CD4-positive, alpha-beta memory T cell (primary cell): ENCODE results near the gene ULK4. TPM values are rescaled to one million over a fixed set of nuclear protein-coding genes. Genes with fewer than 3 reads are reported as not detected.

Source experiments
- CTCF ChIA-PET: fragments of 350-600 bp; sonication (Branson Sonifier 250); formaldehyde crosslinking; loops from one replicate; lab custom pipeline; 2021; ENCODE audit warnings: inconsistent platforms; ENCODE audit not compliant: partially characterized antibody; lab: Charles Lee
- POLR2A ChIA-PET: fragments of 350-600 bp; sonication (Branson Sonifier 250); formaldehyde crosslinking; loops from one replicate; lab custom pipeline; 2021; ENCODE audit not compliant: partially characterized antibody; lab: Charles Lee
- DNase-seq, 5 donors: peaks; one replicate each; pipeline versions ENCODE4 v3.0.0 to v3.0.0-alpha.2; 2020 to 2022; ENCODE audit warnings: mixed read lengths in 1 of 5
- H3K27ac ChIP-seq: one replicate; pipeline ENCODE4 v1.7.0; 2013; ENCODE audit warnings: low read depth, low read length
- H3K27me3 ChIP-seq: 2 replicates; pipeline ENCODE4 v1.7.0; 2013; ENCODE audit warnings: mild to moderate bottlenecking, low read length, moderate library complexity; ENCODE audit not compliant: insufficient read depth
- H3K36me3 ChIP-seq: 2 replicates; pipeline ENCODE4 v1.7.0; 2013; ENCODE audit warnings: mild to moderate bottlenecking, low read length, moderate library complexity; ENCODE audit not compliant: insufficient read depth
- H3K4me1 ChIP-seq: 2 replicates; pipeline ENCODE4 v1.7.0; 2013; ENCODE audit warnings: mild to moderate bottlenecking, low read length, moderate library complexity; ENCODE audit not compliant: insufficient read depth
- H3K4me3 ChIP-seq, 2 donors: one replicate each; pipeline ENCODE4 v1.7.0; 2013; ENCODE audit warnings: low read length in 2 of 2, mild to moderate bottlenecking in 1 of 2
- H3K9me3 ChIP-seq, 2 donors: one replicate each; pipeline ENCODE4 v1.7.0; 2013; ENCODE audit warnings: low read length in 2 of 2, control low read depth in 1 of 2; ENCODE audit not compliant: control insufficient read depth in 1 of 2
- H3K27ac Mint-ChIP-seq, 7 donors: one replicate each; pipeline ENCODE4 v1.8.0; 2020 to 2021; ENCODE audit warnings: mixed read lengths in 7 of 7, mild to moderate bottlenecking in 6 of 7, inconsistent platforms in 3 of 7, moderate library complexity in 3 of 7
- H3K27me3 Mint-ChIP-seq, 2 donors: one replicate each; pipeline ENCODE4 v1.8.0; 2020 to 2021; ENCODE audit warnings: mixed read lengths in 2 of 2
- H3K36me3 Mint-ChIP-seq, 2 donors: one replicate each; pipeline ENCODE4 v1.8.0; 2020 to 2021; ENCODE audit warnings: mixed read lengths in 2 of 2, inconsistent platforms in 1 of 2, mild to moderate bottlenecking in 1 of 2
- H3K4me1 Mint-ChIP-seq, 4 donors: one replicate each; pipeline ENCODE4 v1.8.0; 2020 to 2021; ENCODE audit warnings: mixed read lengths in 4 of 4, mild to moderate bottlenecking in 1 of 4
- H3K4me3 Mint-ChIP-seq, 8 donors: one replicate each; pipeline ENCODE4 v1.8.0; 2020 to 2021; ENCODE audit warnings: mixed read lengths in 8 of 8, mild to moderate bottlenecking in 7 of 8, moderate library complexity in 6 of 8, inconsistent platforms in 3 of 8
- H3K9me3 Mint-ChIP-seq, 8 donors: one replicate each; pipeline ENCODE4 v1.8.0; 2020 to 2021; ENCODE audit warnings: mixed read lengths in 8 of 8, mild to moderate bottlenecking in 5 of 8, inconsistent platforms in 3 of 8, moderate library complexity in 1 of 8
- intact Hi-C: fragments of 100-400 bp; cut with micrococcal nuclease; formaldehyde crosslinking; loops from one replicate; pipeline ENCODE4 v1.15.1; 2023
- polyA plus RNA-seq, 2 donors: library from polyadenylated mRNA; unstranded; fragments of 300-500 nt; fragmentation: Illumina TruSeq; gene quantifications; one replicate each; pipeline ENCODE4 v1.2.3, GENCODE V29; 2021
- total RNA-seq, 2 experiments: library from RNA; stranded (reverse); gene quantifications; one replicate each; pipeline ENCODE4 v1.2.3, GENCODE V29; 2021

The ULK4 gene
- total and polyA plus RNA-seq, 4 experiments from 2014 or later: 6.3 to 29.1 (median 19.2) TPM

DNA sequence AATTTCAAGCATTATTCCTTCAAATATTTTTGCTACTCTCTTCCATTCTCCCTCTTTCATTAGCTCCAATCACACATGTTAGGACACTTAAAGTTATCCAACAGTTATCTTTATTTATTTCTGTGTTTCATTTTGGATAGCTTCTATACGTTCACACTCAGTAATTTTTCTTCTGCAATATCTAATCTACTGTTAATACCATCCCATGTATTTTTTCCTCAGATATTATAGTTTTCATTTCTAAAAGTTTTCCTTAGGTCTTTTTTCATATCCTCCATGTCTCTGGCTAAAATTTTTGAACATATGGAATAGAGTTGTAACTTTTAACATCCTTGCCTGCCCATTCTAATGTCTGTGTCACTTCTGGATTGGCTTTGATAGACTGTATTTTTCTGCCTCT, 689.2 kb downstream of the ULK4 start:
- Histone ChIP-seq H3K27me3 (no peaks in the 10 kb centered on the region), H3K36me3 (no peaks in the 10 kb centered on the region), H3K9me3 (no peaks in the 10 kb centered on the region), H3K4me1 (no peaks in the 10 kb centered on the region), H3K4me3 (no peak overlapping the region), H3K27ac (no peak overlapping the region)
- CTCF ChIA-PET: no interaction called here
- Mint-ChIP-seq H3K27ac (no peak overlapping the region), H3K4me3 (no peak overlapping the region), H3K27me3 (no peaks in the 10 kb centered on the region), H3K9me3 (peaks cover 0 to 26% (median 11%) of the 10 kb centered on the region in 8 donors), H3K36me3 (peaks cover 15 to 23% of the 10 kb centered on the region in 2 donors), H3K4me1 (no peaks in the 10 kb centered on the region)
- intact Hi-C loops: no loop called here
- no peak for DNase-seq
- POLR2A ChIA-PET: no interaction called here

DNA sequence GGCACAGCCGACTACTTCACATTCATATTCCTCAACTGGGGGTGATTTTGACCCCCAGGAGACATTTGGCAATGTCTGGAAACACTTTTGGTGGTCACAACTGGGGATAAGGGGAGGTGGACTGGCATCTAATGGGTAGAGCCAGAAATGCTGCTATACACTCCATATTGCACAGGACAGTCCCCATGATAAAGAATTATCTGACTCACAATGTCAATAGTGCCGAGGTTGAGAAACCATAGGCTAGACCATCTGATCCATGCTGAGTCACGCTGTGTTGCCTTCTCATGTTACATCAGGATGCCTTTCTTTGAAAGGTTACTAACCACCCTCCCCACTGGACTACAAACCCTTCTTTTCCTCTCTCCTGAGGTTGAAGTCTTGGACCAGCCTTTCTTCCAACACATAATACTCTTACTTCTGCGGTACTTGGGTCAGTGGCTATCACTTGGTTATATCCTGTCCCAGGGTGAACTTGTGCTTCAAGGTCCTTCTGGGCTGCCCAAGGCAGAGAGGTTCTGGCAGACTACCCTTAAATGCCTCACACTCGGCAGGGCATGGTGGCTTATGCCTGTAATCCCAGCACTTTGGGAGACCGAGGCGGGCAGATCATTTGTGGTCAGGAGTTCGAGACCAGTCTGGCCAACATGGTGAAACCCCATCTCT, 693.8 kb downstream of the ULK4 start:
- Mint-ChIP-seq H3K4me3 (no peak overlapping the region), H3K4me1 (no peaks in the 10 kb centered on the region), H3K9me3 (peaks cover 0 to 14% (median 9%) of the 10 kb centered on the region in 8 donors), H3K27me3 (no peaks in the 10 kb centered on the region), H3K36me3 (peaks cover 4 to 10% of the 10 kb centered on the region in 2 donors), H3K27ac (no peak overlapping the region)
- Histone ChIP-seq H3K36me3 (no peaks in the 10 kb centered on the region), H3K4me1 (no peaks in the 10 kb centered on the region), H3K27me3 (no peaks in the 10 kb centered on the region), H3K4me3 (no peak overlapping the region), H3K9me3 (no peaks in the 10 kb centered on the region), H3K27ac (no peak overlapping the region)
- intact Hi-C loops: no loop called here
- no peak for DNase-seq
- ChIA-PET POLR2A (no interaction called here), CTCF (no interaction called here)

DNA sequence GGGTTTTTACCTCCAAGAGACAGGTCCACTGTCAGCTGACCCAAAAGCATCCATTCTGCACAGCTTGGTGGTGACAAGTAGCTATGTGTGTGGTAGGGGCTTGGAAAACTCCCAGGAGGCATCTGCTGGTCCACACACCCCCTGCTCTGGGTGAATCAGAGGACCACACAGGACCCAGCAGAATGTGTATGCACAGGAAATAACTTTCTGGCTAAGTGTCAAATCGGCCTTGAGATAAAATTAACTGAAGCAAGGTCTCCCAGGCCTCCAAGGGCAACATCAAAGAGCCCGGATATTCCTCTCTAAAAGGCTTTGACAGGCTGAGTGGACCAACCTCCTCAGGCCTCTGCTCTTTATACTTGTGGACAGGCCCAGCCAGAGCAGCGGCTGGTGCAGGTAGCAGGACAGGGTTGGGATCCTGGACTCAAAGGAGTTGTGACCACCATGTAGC, 696.1 kb downstream of the ULK4 start:
- H3K27me3 ChIP-seq: no peaks in the 10 kb centered on the region
- H3K4me3 Mint-ChIP-seq: no peak overlapping the region
- intact Hi-C loops: no loop called here
- peaks cover 0 to 6% (median 0%) of the 10 kb centered on the region in 8 donors for H3K9me3 Mint-ChIP-seq
- peaks cover 0 to 12% of the 10 kb centered on the region in 2 donors for H3K36me3 Mint-ChIP-seq
- H3K4me3 ChIP-seq: no peak overlapping the region
- ChIA-PET CTCF (no interaction called here), POLR2A (no interaction called here)
- no peak overlapping the region for H3K27ac Mint-ChIP-seq
- H3K4me1 ChIP-seq: no peaks in the 10 kb centered on the region
- no peak overlapping the region for H3K27ac ChIP-seq
- no peaks in the 10 kb centered on the region for H3K36me3 ChIP-seq
- H3K4me1 Mint-ChIP-seq: no peaks in the 10 kb centered on the region
- no peaks in the 10 kb centered on the region for H3K27me3 Mint-ChIP-seq
- no peaks in the 10 kb centered on the region for H3K9me3 ChIP-seq
- DNase-seq: no peak

DNA sequence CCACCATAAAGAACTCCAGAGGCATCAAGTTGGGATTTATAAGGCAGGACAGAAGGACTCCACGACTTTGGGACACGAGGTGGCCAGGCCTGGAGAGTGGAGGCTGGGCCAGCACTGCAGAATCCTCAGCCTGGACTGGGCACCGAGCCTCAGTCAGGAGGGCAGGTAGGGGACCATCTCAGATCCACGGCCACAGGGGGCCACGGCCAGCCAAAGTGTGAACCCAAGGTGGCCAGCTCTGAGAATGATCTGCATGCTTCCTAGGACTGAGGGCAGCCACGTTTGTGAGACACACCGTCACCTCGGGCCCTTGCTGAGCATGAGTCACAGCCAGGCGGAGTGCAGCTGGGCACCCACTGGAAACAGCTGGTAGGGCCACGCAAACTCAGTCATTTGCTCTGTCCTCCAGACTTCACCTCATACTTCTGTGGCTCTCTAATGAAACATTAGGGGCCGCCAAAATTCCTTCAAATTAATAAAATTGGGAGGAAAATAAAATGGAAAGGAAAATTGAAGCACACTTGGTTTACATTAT, 696.8 kb downstream of the ULK4 start:
- Histone ChIP-seq H3K4me1 (no peaks in the 10 kb centered on the region), H3K27ac (no peak overlapping the region), H3K9me3 (no peaks in the 10 kb centered on the region), H3K27me3 (no peaks in the 10 kb centered on the region), H3K4me3 (no peak overlapping the region), H3K36me3 (no peaks in the 10 kb centered on the region)
- no peak overlapping the region for H3K27ac Mint-ChIP-seq
- no peaks in the 10 kb centered on the region for H3K27me3 Mint-ChIP-seq
- H3K4me1 Mint-ChIP-seq: no peaks in the 10 kb centered on the region
- no peak overlapping the region for H3K4me3 Mint-ChIP-seq
- DNase-seq: no peak
- CTCF ChIA-PET: no interaction called here
- peaks cover 0 to 6% (median 0%) of the 10 kb centered on the region in 8 donors for H3K9me3 Mint-ChIP-seq
- H3K36me3 Mint-ChIP-seq: peaks cover 0 to 12% of the 10 kb centered on the region in 2 donors
- POLR2A ChIA-PET: no interaction called here
- intact Hi-C loops: no loop called here

DNA sequence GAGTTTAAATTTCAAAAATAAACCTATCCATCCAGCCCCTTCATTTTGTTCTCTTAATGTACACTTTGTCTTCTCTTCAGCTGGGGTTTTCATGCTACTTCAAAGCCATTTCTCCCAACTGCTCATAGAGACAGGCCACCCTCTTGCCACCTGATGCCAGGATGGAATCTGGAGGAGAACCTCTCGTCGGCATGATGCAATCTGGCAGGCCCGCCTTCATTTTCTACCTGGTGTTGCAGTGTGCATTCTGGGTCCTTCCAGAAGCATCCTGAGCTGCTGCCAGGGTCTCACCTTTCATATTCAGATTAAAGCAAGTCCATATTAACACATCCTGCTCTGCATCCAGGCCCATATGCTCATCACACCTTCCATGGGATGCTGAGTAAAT, 701.8 kb downstream of the ULK4 start:
- H3K27me3 Mint-ChIP-seq: no peaks in the 10 kb centered on the region
- H3K4me3 Mint-ChIP-seq: no peak overlapping the region
- ChIA-PET POLR2A (no interaction called here), CTCF (no interaction called here)
- H3K27ac ChIP-seq: no peak overlapping the region
- H3K9me3 ChIP-seq: no peaks in the 10 kb centered on the region
- H3K36me3 ChIP-seq: no peaks in the 10 kb centered on the region
- H3K4me3 ChIP-seq: no peak overlapping the region
- no peaks in the 10 kb centered on the region for H3K4me1 Mint-ChIP-seq
- no peak overlapping the region for H3K27ac Mint-ChIP-seq
- H3K9me3 Mint-ChIP-seq: peaks cover 0 to 2% (median 0%) of the 10 kb centered on the region in 8 donors
- H3K36me3 Mint-ChIP-seq: peaks cover 0 to 12% of the 10 kb centered on the region in 2 donors
- no peaks in the 10 kb centered on the region for H3K27me3 ChIP-seq
- intact Hi-C loops: no loop called here
- DNase-seq: no peak
- no peaks in the 10 kb centered on the region for H3K4me1 ChIP-seq

DNA sequence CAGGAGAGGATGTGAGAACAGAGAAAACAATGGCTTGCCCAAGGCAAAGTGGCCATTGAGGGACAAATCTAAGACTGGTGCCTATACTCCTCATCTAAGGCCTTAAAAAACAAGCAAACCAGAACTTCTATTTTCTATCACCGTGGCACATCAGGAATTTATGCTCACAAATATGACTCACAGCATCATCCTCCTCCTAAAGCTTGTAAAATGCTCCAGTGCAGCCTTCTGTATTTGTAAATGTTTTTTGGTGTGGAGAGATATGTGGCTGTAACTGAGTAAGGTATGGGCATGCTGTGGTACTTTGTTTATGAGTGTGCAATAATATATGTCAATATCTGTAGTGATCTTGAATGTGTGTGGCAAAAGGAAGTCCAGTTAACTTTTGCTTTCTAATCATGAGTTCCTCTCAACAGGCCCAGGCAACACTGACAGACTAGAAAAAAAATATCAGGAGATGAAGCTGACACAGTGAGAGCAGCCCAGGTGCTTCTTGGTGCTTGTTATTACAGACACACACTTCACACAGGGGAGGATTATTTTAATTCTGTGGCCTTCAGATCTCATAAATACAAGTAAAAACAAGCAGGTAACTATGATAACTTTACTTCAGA, 702.3 kb downstream of the ULK4 start:
- CTCF ChIA-PET: no interaction called here
- intact Hi-C loops: no loop called here
- no peak overlapping the region for H3K27ac Mint-ChIP-seq

DNA sequence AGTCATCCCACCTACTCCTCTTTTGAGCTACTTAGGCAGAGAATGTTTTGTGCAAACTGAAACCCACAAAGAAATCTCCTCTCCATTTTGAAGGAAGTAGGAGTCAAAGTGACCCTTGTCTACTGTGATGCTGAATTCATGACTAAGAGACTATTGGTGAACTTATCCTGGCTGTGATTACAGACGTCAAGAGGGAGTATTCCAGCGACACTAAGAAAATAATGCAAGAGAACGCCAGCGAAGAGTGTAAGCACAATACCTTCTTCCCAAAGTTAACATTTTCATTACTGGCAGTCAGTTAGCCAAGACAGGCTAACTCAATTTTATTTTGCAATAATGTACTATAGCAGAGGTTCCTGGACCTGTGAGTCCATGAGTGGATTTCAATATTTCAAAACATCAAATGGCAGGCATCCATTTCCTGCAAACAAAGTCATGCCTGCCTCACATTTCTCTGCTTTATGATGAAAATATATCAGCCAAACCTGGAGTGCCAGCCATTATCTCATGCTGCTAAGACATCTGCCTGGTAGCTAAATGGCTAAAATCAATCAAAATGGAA, 703.6 kb downstream of the ULK4 start:
- no peak overlapping the region for H3K4me3 ChIP-seq
- H3K36me3 Mint-ChIP-seq: peaks cover 0 to 13% of the 10 kb centered on the region in 2 donors
- CTCF ChIA-PET: no interaction called here
- POLR2A ChIA-PET: no interaction called here
- no peak overlapping the region for H3K27ac ChIP-seq
- H3K36me3 ChIP-seq: no peaks in the 10 kb centered on the region
- H3K9me3 ChIP-seq: no peaks in the 10 kb centered on the region
- no peaks in the 10 kb centered on the region for H3K27me3 Mint-ChIP-seq
- H3K4me1 ChIP-seq: no peaks in the 10 kb centered on the region
- H3K27ac Mint-ChIP-seq: no peak overlapping the region
- no peaks in the 10 kb centered on the region for H3K4me1 Mint-ChIP-seq
- no peak overlapping the region for H3K4me3 Mint-ChIP-seq
- DNase-seq: no peak
- peaks cover 0 to 5% (median 0%) of the 10 kb centered on the region in 8 donors for H3K9me3 Mint-ChIP-seq
- intact Hi-C loops: no loop called here
- H3K27me3 ChIP-seq: no peaks in the 10 kb centered on the region

More for the DNA sequence above, 702.3 kb downstream of the ULK4 start:
- no peak overlapping the region for H3K4me3 Mint-ChIP-seq
- H3K27me3 ChIP-seq: no peaks in the 10 kb centered on the region
- H3K27me3 Mint-ChIP-seq: no peaks in the 10 kb centered on the region
- no peak for DNase-seq
- POLR2A ChIA-PET: no interaction called here
- H3K4me3 ChIP-seq: no peak overlapping the region
- H3K9me3 Mint-ChIP-seq: peaks cover 0 to 2% (median 0%) of the 10 kb centered on the region in 8 donors
- no peaks in the 10 kb centered on the region for H3K4me1 Mint-ChIP-seq
- peaks cover 0 to 12% of the 10 kb centered on the region in 2 donors for H3K36me3 Mint-ChIP-seq
- H3K4me1 ChIP-seq: no peaks in the 10 kb centered on the region
- H3K27ac ChIP-seq: no peak overlapping the region
- no peaks in the 10 kb centered on the region for H3K36me3 ChIP-seq
- no peaks in the 10 kb centered on the region for H3K9me3 ChIP-seq
